ENCODE measurements around the gene NRL. TPM values are rescaled to one million over a fixed set of nuclear protein-coding genes. Genes with fewer than 3 reads are reported as not detected.

Gene NRL
- total RNA-seq, 4 donors from 2014 or later = 1.1 to 2.9 (median 1.6) TPM; not detected in 1

DNA sequence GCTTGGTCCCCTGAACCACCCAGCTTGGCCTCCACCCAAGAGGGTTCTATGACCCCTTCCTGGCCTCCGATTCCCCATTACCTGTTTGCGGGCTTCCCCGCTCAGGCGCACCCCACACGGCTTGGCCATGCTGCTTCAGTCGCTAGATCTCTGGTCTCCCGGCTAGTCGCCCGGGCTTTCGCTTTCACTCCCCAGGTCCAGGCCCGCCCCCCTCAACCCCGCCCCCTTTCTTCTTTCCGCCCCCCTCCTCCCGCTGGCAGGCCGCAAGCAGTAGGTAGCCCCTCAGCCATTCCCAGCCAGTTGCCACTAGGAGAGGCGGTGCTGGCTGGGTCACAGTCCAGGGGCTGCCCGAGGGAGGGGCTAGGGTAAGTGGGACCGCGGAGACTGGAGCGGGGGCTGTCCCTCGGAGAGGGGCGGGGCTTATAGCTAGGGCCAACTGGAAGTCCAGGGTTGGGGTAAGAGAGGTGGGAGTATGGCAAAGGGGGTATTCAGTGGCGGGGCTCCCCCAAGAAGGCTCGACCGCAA lies 31.8 kb upstream of the NRL start, which contains the start of gene PSME2:
TSS of gene PSME2 (minus strand) at position 158 of the 525 bp plus-strand sequence. CDS start at position 129, 29 bp downstream.
- WGBS, 2 donors (ENCODE audit: low coverage in 1 of 2) = 0% methylated on average over 25 of the region's 25 CpGs; no CpG with 5 or more reads in 1 of the 2 donors
- Histone ChIP-seq H3K27me3 (no peaks in the 10 kb centered on the region), H3K4me3 (peak within 1 kb of the TSS; percentile 73 to 98 (median 86)), H3K36me3 (peaks cover 0 to 16% (median 3%) of the 10 kb centered on the region in 4 donors), H3K9me3 (no peaks in the 10 kb centered on the region), H3K4me1 (peaks cover 16 to 54% (median 33%) of the 10 kb centered on the region in 4 donors), H3K27ac (peak within 1 kb of the TSS; percentile 94 to 99 (median 97))
- TF ChIP-seq POLR2AphosphoS5 (IDR thresholded peaks at IDR 0.05) (peak; percentile 67 to 86 (median 78)), CTCF (IDR thresholded peaks at IDR 0.05) (no peak)
- intact Hi-C loops (cut with DNase I; ENCODE audit: low total_unique reads) = no loop called here
- peak; percentile 97 for DNase-seq
- in situ Hi-C loops (cut with MboI; ENCODE audit: low pct_ligation_motif_present in 1 of 4, low pct_unique_long_range_greater_than_20kb in 1 of 4, low sequenced_read_pairs in 3 of 4) = no loop called here

- H3K27ac ChIP-seq = peak overlapping the region; percentile 94 to 99 (median 97)
- H3K4me1 ChIP-seq = peaks cover 16 to 54% (median 34%) of the 10 kb centered on the region in 4 donors
- DNase-seq = no peak
- peak overlapping the region; percentile 71 to 98 (median 80) for H3K4me3 ChIP-seq
- no peak for TF ChIP-seq POLR2AphosphoS5 (IDR thresholded peaks at IDR 0.05)
- TF ChIP-seq CTCF (IDR thresholded peaks at IDR 0.05) = no peak
- TF ChIP-seq POLR2A (IDR thresholded peaks at IDR 0.05) = no peak
- TF ChIP-seq EP300 (IDR thresholded peaks at IDR 0.05; ENCODE audit: low read depth) = no peak
- H3K27me3 ChIP-seq = no peaks in the 10 kb centered on the region
- no peaks in the 10 kb centered on the region for H3K9me3 ChIP-seq
- peaks cover 0 to 9% (median 2%) of the 10 kb centered on the region in 4 donors for H3K36me3 ChIP-seq
- WGBS, 2 donors (ENCODE audit: low coverage in 1 of 2) = 1 to 27% methylated on average over 4 to 9 of the region's 9 CpGs
- intact Hi-C loops (cut with DNase I; ENCODE audit: low total_unique reads) (no loop called here), in situ Hi-C loops (cut with MboI; ENCODE audit: low pct_ligation_motif_present in 1 of 4, low pct_unique_long_range_greater_than_20kb in 1 of 4, low sequenced_read_pairs in 3 of 4) (no loop called here)
Measured at GRCh38 chr14:24145690-24146452, 31.1 kb upstream of the NRL start.

GRCh38 chr14:24145219-24145618 lies 30.5 kb upstream of the NRL start:
- Histone ChIP-seq H3K4me1 (peaks cover 16 to 59% (median 39%) of the 10 kb centered on the region in 4 donors), H3K36me3 (peaks cover 0 to 4% (median 2%) of the 10 kb centered on the region in 4 donors), H3K27me3 (no peaks in the 10 kb centered on the region), H3K27ac (peak overlapping the region; percentile 94 to 99 (median 97)), H3K9me3 (no peaks in the 10 kb centered on the region), H3K4me3 (peak overlapping the region in 1 of 4 donors; percentile 73)
- no peak for DNase-seq
- TF ChIP-seq POLR2A (IDR thresholded peaks at IDR 0.05) = no peak
- TF ChIP-seq CTCF (IDR thresholded peaks at IDR 0.05) = no peak
- TF ChIP-seq POLR2AphosphoS5 (IDR thresholded peaks at IDR 0.05) = no peak
- TF ChIP-seq EP300 (IDR thresholded peaks at IDR 0.05; ENCODE audit: low read depth) = no peak
- intact Hi-C loops (cut with DNase I; ENCODE audit: low total_unique reads) (no loop called here), in situ Hi-C loops (cut with MboI; ENCODE audit: low pct_ligation_motif_present in 1 of 4, low pct_unique_long_range_greater_than_20kb in 1 of 4, low sequenced_read_pairs in 3 of 4) (no loop called here)
- WGBS, 2 donors (ENCODE audit: low coverage in 1 of 2) = 71 to 91% methylated on average over 2 of the region's 2 CpGs

- Histone ChIP-seq H3K36me3 (peaks cover 0 to 4% (median 1%) of the 10 kb centered on the region in 4 donors), H3K4me3 (no peak overlapping the region), H3K9me3 (no peaks in the 10 kb centered on the region), H3K4me1 (peaks cover 23 to 67% (median 46%) of the 10 kb centered on the region in 4 donors), H3K27ac (peak overlapping the region in 1 of 4 donors; percentile 99), H3K27me3 (no peaks in the 10 kb centered on the region)
- no peak for DNase-seq
- TF ChIP-seq POLR2A (IDR thresholded peaks at IDR 0.05) = no peak
- no peak for TF ChIP-seq CTCF (IDR thresholded peaks at IDR 0.05)
- TF ChIP-seq POLR2AphosphoS5 (IDR thresholded peaks at IDR 0.05) = no peak
- TF ChIP-seq EP300 (IDR thresholded peaks at IDR 0.05; ENCODE audit: low read depth) = no peak
- 83 to 97% methylated on average over 1 of the region's 1 CpG for WGBS, 2 donors (ENCODE audit: low coverage in 1 of 2)
- intact Hi-C loops (cut with DNase I; ENCODE audit: low total_unique reads) = no loop called here
- in situ Hi-C loops (cut with MboI; ENCODE audit: low pct_ligation_motif_present in 1 of 4, low pct_unique_long_range_greater_than_20kb in 1 of 4, low sequenced_read_pairs in 3 of 4) = no loop called here
Measured at GRCh38 chr14:24144451-24144850, 29.7 kb upstream of the NRL start.

Measured in transverse colon (tissue), 4 donors.